Memory B cell (primary cell): Measurements from ENCODE around the gene SHISA6.

Experiments used
- ATAC-seq: fragments of 150-1000 bp; cut with Tn5 transposase; 2 replicates; pipeline ENCODE4 v1.10.0; 2021; ENCODE audit warnings: low read depth, mild to moderate bottlenecking, moderate library complexity
- DNase-seq, 2 donors: peaks; one replicate each; pipeline ENCODE4 v3.0.0; 2022; ENCODE audit warnings: low spot score in 2 of 2
- H3K27ac Mint-ChIP-seq: one replicate; pipeline ENCODE4 v1.8.0; 2022; ENCODE audit warnings: mild to moderate bottlenecking, moderate library complexity, mixed read lengths
- H3K27me3 Mint-ChIP-seq: one replicate; pipeline ENCODE4 v1.8.0; 2022; ENCODE audit warnings: mixed read lengths
- H3K36me3 Mint-ChIP-seq: one replicate; pipeline ENCODE4 v1.8.0; 2022; ENCODE audit warnings: mild to moderate bottlenecking, mixed read lengths
- H3K4me1 Mint-ChIP-seq: one replicate; pipeline ENCODE4 v1.8.0; 2022; ENCODE audit warnings: mixed read lengths
- H3K4me3 Mint-ChIP-seq: one replicate; pipeline ENCODE4 v1.8.0; 2022; ENCODE audit warnings: mild to moderate bottlenecking, moderate library complexity, mixed read lengths
- H3K9me3 Mint-ChIP-seq: one replicate; pipeline ENCODE4 v1.8.0; 2022; ENCODE audit warnings: mixed read lengths

The SHISA6 gene

DNA sequence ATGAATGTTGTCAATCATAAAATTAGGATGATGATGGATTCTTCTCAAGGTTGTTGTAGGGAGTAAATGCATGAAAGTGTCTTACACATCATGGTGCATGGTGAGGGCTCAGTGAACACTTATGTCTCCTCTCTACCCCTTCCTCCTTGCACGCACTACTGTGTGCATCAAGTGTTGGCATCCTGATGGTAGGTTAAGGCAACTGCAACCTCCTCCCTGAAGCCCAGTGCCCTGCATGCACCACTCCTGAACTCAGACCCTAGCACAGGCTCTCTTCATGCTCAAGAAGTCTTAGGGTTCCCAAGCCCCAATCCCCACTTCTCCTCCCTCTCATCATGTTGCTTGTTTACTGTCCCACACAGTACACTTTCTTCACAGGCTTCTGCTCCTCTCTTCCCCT lies 251.5 kb downstream of the SHISA6 start:
- Mint-ChIP-seq H3K4me1 (no peaks in the 10 kb centered on the region), H3K27me3 (no peaks in the 10 kb centered on the region), H3K27ac (no peak overlapping the region), H3K36me3 (no peaks in the 10 kb centered on the region), H3K4me3 (no peak overlapping the region), H3K9me3 (peaks cover 5% of the 10 kb centered on the region)
- ATAC-seq, result no peak
- no peak for DNase-seq

- no peaks in the 10 kb centered on the region for H3K36me3 Mint-ChIP-seq
- peaks cover 9% of the 10 kb centered on the region for H3K9me3 Mint-ChIP-seq
- H3K27me3 Mint-ChIP-seq, result no peaks in the 10 kb centered on the region
- no peak for ATAC-seq
- no peak overlapping the region for H3K27ac Mint-ChIP-seq
- no peaks in the 10 kb centered on the region for H3K4me1 Mint-ChIP-seq
- no peak overlapping the region for H3K4me3 Mint-ChIP-seq
- no peak for DNase-seq
Observed at GRCh38 chr17:11493936-11494335, 252.9 kb downstream of the SHISA6 start.

GRCh38 chr17:11495613-11496012 lies 254.6 kb downstream of the SHISA6 start:
- H3K4me1 Mint-ChIP-seq, result no peaks in the 10 kb centered on the region
- no peaks in the 10 kb centered on the region for H3K27me3 Mint-ChIP-seq
- ATAC-seq, result no peak
- no peaks in the 10 kb centered on the region for H3K36me3 Mint-ChIP-seq
- peaks cover 6% of the 10 kb centered on the region for H3K9me3 Mint-ChIP-seq
- no peak for DNase-seq
- no peak overlapping the region for H3K4me3 Mint-ChIP-seq
- no peak overlapping the region for H3K27ac Mint-ChIP-seq

DNA sequence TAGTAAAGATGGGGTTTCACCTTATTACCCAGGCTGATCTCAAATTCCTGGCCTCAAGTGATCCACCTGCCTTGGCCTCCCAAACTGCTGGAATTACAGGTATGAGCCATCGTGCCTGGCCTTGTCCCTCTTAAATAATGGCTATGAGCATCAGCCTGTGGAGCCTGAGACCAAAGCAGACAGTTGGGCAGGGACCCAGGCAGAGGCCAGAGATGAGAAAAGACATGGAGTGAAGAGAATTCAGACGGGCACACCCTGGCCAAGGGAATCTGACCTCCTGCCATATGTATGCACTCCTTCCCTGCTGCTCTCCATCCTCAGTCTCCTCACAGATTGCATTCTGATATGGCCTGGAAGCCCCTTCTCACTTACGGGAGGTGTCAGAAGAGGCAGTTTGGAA lies 258.9 kb downstream of the SHISA6 start:
- Mint-ChIP-seq H3K9me3 (peaks cover 10% of the 10 kb centered on the region), H3K4me3 (no peak overlapping the region), H3K27me3 (no peaks in the 10 kb centered on the region), H3K36me3 (no peaks in the 10 kb centered on the region), H3K4me1 (no peaks in the 10 kb centered on the region), H3K27ac (no peak overlapping the region)
- ATAC-seq (no peak), DNase-seq (no peak)

DNA sequence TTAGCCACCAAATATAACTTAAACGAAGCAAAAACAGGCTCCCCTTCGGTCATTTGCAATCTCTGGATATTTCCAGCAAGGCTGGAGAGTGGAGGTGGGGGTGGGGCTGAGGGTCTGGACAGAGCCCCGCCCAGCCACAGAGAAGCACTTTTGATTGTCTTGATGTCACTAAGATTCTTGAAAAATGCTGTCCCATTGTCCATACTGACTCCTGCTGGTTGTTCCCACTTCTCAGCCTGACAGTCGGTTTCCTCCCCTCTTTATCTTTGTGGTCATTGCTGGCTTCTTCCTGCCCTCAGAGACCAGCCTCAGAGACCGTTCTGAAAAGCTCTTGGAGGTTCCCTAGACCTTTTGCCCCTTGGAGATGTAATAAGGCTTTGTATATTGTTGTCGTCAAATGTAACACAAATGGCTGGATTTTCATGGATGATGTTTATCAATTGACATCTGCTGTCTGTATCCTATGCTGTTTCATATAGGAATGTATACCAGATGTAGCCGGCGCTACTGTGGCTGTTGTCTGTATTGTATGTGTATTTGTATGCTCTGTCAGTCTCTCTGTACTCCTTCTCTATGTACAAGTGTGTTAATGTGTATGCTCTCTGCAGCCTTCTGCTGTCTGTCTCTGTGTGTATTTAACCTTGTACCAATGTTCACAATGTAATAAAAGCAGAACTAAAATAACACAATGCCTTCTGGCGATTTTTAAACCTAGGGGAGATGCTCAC lies 262.5 kb downstream of the SHISA6 start:
- no peak for ATAC-seq
- Mint-ChIP-seq H3K4me3 (no peak overlapping the region), H3K27me3 (no peaks in the 10 kb centered on the region), H3K9me3 (peaks cover 11% of the 10 kb centered on the region), H3K27ac (no peak overlapping the region), H3K36me3 (no peaks in the 10 kb centered on the region), H3K4me1 (peaks cover 2% of the 10 kb centered on the region)
- no peak for DNase-seq

GRCh38 chr17:11506635-11507034 lies 265.6 kb downstream of the SHISA6 start:
- peaks cover 2% of the 10 kb centered on the region for H3K4me1 Mint-ChIP-seq
- ATAC-seq (no peak), DNase-seq (no peak)
- H3K27me3 Mint-ChIP-seq, result no peaks in the 10 kb centered on the region
- no peaks in the 10 kb centered on the region for H3K36me3 Mint-ChIP-seq
- peaks cover 10% of the 10 kb centered on the region for H3K9me3 Mint-ChIP-seq
- no peak overlapping the region for H3K27ac Mint-ChIP-seq
- H3K4me3 Mint-ChIP-seq, result no peak overlapping the region

GRCh38 chr17:11511696-11512095 lies 270.7 kb downstream of the SHISA6 start:
- DNase-seq (no peak), ATAC-seq (no peak)
- Mint-ChIP-seq H3K27ac (no peak overlapping the region), H3K4me1 (no peaks in the 10 kb centered on the region), H3K27me3 (no peaks in the 10 kb centered on the region), H3K9me3 (peaks cover 5% of the 10 kb centered on the region), H3K36me3 (no peaks in the 10 kb centered on the region), H3K4me3 (no peak overlapping the region)

GRCh38 chr17:11514565-11514964 lies 273.6 kb downstream of the SHISA6 start:
- H3K4me3 Mint-ChIP-seq, result no peak overlapping the region
- H3K9me3 Mint-ChIP-seq, result peaks cover 5% of the 10 kb centered on the region
- no peaks in the 10 kb centered on the region for H3K27me3 Mint-ChIP-seq
- H3K27ac Mint-ChIP-seq, result no peak overlapping the region
- ATAC-seq (no peak), DNase-seq (no peak)
- no peaks in the 10 kb centered on the region for H3K4me1 Mint-ChIP-seq
- no peaks in the 10 kb centered on the region for H3K36me3 Mint-ChIP-seq

GRCh38 chr17:11514981-11515680 lies 274.1 kb downstream of the SHISA6 start:
- Mint-ChIP-seq H3K4me1 (no peaks in the 10 kb centered on the region), H3K27ac (no peak overlapping the region)
- ATAC-seq, result no peak

GRCh38 chr17:11515901-11516300 lies 274.9 kb downstream of the SHISA6 start:
- Mint-ChIP-seq H3K36me3 (no peaks in the 10 kb centered on the region), H3K27me3 (no peaks in the 10 kb centered on the region), H3K4me3 (no peak overlapping the region), H3K4me1 (no peaks in the 10 kb centered on the region), H3K27ac (no peak overlapping the region), H3K9me3 (peaks cover 5% of the 10 kb centered on the region)
- DNase-seq, result no peak
- ATAC-seq, result no peak

More at GRCh38 chr17:11514981-11515680, 274.1 kb downstream of the SHISA6 start:
- Mint-ChIP-seq H3K4me3 (no peak overlapping the region), H3K27me3 (no peaks in the 10 kb centered on the region), H3K9me3 (peaks cover 5% of the 10 kb centered on the region), H3K36me3 (no peaks in the 10 kb centered on the region)
- DNase-seq, result no peak

DNA sequence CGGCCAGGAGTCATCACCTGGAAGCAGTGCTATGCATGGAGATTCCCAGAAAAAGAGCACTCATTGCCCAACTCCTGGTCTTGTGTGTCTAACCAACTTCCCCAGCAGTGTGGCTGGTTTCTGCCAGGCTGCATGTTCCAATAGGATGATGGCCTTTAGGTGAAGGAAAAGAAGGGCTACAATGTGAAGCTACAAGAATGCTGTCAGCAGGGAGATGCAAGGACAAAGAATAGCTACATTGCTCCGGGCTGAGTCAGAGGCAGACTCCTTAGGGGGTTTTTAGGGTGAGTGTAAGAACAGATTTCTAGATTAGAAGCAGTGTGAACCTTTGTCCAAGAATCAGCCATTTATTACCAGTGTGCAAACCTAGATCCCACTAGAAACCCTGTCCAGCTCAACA lies 294.2 kb downstream of the SHISA6 start:
- H3K4me3 Mint-ChIP-seq, result no peak overlapping the region
- H3K9me3 Mint-ChIP-seq, result peaks cover 12% of the 10 kb centered on the region
- H3K36me3 Mint-ChIP-seq, result no peaks in the 10 kb centered on the region
- H3K27me3 Mint-ChIP-seq, result peaks cover 4% of the 10 kb centered on the region
- ATAC-seq, result no peak
- H3K4me1 Mint-ChIP-seq, result no peaks in the 10 kb centered on the region
- no peak overlapping the region for H3K27ac Mint-ChIP-seq
- no peak for DNase-seq

GRCh38 chr17:11538366-11538765 lies 297.4 kb downstream of the SHISA6 start:
- Mint-ChIP-seq H3K4me3 (no peak overlapping the region), H3K4me1 (no peaks in the 10 kb centered on the region), H3K27ac (no peak overlapping the region), H3K27me3 (peaks cover 4% of the 10 kb centered on the region), H3K9me3 (peaks cover 8% of the 10 kb centered on the region), H3K36me3 (no peaks in the 10 kb centered on the region)
- no peak for ATAC-seq
- DNase-seq, result no peak

DNA sequence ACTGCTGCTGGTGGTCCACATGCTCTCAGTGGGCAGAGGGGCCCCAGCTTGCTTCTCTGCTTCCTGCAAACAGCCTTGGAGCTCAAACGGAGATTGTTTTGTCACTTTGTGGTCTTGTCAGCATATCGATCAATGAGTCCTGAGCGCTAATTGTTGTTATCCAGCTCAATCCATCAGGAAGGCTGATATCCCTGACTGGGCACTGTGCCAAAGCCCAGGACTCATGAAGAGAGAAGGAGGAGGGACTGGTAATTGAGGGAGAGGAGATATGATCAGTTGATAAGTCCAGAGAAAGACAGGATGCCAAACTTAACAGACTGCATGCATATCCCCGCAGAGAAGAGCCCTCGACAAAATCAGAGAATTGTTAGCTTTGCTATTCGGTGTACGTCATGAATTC lies 298.6 kb downstream of the SHISA6 start:
- Mint-ChIP-seq H3K36me3 (no peaks in the 10 kb centered on the region), H3K4me3 (no peak overlapping the region), H3K27ac (no peak overlapping the region), H3K4me1 (no peaks in the 10 kb centered on the region), H3K27me3 (peaks cover 4% of the 10 kb centered on the region), H3K9me3 (peaks cover 6% of the 10 kb centered on the region)
- ATAC-seq (no peak), DNase-seq (no peak)

DNA sequence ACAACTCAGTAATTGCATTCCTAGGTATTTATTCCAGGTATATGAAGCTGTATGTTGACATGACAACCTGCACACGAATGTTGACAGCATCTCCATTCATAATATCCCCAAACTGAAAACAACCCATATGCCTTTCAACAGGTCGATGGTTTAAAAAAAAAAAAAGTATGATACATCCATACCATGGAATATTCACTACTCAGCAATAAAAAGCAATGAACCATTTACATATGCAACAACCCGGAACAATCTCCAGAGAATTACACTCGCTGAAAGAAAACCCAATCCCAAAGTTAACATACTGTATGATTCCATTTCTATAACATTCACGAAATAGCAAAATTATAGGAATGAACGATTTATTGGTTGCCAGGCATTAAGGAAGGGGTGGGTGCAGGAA lies 304.0 kb downstream of the SHISA6 start:
- no peak overlapping the region for H3K27ac Mint-ChIP-seq
- no peak overlapping the region for H3K4me3 Mint-ChIP-seq
- no peaks in the 10 kb centered on the region for H3K27me3 Mint-ChIP-seq
- no peaks in the 10 kb centered on the region for H3K9me3 Mint-ChIP-seq
- no peak for ATAC-seq
- no peaks in the 10 kb centered on the region for H3K4me1 Mint-ChIP-seq
- DNase-seq, result no peak
- no peaks in the 10 kb centered on the region for H3K36me3 Mint-ChIP-seq

GRCh38 chr17:11545696-11546095 lies 304.7 kb downstream of the SHISA6 start:
- DNase-seq (no peak), ATAC-seq (no peak)
- Mint-ChIP-seq H3K27me3 (no peaks in the 10 kb centered on the region), H3K4me3 (no peak overlapping the region), H3K4me1 (no peaks in the 10 kb centered on the region), H3K9me3 (peaks cover 5% of the 10 kb centered on the region), H3K27ac (no peak overlapping the region), H3K36me3 (no peaks in the 10 kb centered on the region)
